OCI-LY3 (cell line): ENCODE data around the gene MAP2K1.
"Not testable (repeated sequence)": the region's sequence is repeated elsewhere in the genome, so short reads cannot be mapped to it uniquely, and the experiment has no call there.

Experiments used
- H2AFZ ChIP-seq: fragments of 200-600, 300-600 bp; shearing (Covaris generic); 2 replicates; pipeline ENCODE4 v1.6.0; 2014; ENCODE audit warnings: antibody characterized with exemption, low read depth, low read length
- H3K27ac ChIP-seq: fragments of 200-600, 300-600 bp; sonication (generic); 2 replicates; pipeline ENCODE4 v1.5.1; 2014; ENCODE audit warnings: mild to moderate bottlenecking, low read length, moderate library complexity, mixed read lengths
- H3K27me3 ChIP-seq: fragments of 200-600, 300-600 bp; sonication (generic); 2 replicates; pipeline ENCODE4 v1.6.1; 2014; ENCODE audit warnings: low read depth, low read length, mixed read lengths
- H3K36me3 ChIP-seq: fragments of 200-600, 300-600 bp; sonication (generic); replicated peaks from 2 replicates; pipeline ENCODE3; 2014; ENCODE audit warnings: low read depth, low read length, mixed read lengths
- H3K4me1 ChIP-seq: fragments of 300-600, 200-600 bp; sonication (generic); 2 replicates; pipeline ENCODE4 v1.6.1; 2014; ENCODE audit warnings: low read length, mixed read lengths
- H3K4me2 ChIP-seq: fragments of 200-600, 300-600 bp; sonication (generic); 2 replicates; pipeline ENCODE4 v1.6.1; 2014; ENCODE audit warnings: low read length, mixed read lengths
- H3K4me3 ChIP-seq: fragments of 300-600, 200-600 bp; sonication (generic); 2 replicates; pipeline ENCODE4 v1.5.1; 2014; ENCODE audit warnings: antibody characterized with exemption, mild to moderate bottlenecking, low read length, moderate library complexity
- H3K79me2 ChIP-seq: fragments of 300-600, 200-600 bp; shearing (Covaris generic); 2 replicates; pipeline ENCODE4 v1.6.1; 2014; ENCODE audit warnings: mild to moderate bottlenecking, low read length, mixed read lengths
- H3K9ac ChIP-seq: fragments of 300-600, 200-600 bp; shearing (Covaris generic); 2 replicates; pipeline ENCODE4 v1.6.0; 2014; ENCODE audit warnings: mild to moderate bottlenecking, low read length, moderate library complexity
- H3K9me3 ChIP-seq: fragments of 200-600, 300-600 bp; shearing (Covaris generic); 2 replicates; pipeline ENCODE4 v1.6.1; 2014; ENCODE audit warnings: low read length, mixed read lengths; ENCODE audit not compliant: insufficient read depth
- H4K20me1 ChIP-seq: fragments of 200-600, 300-600 bp; sonication (generic); 2 replicates; pipeline ENCODE4 v1.6.1; 2016; ENCODE audit warnings: low read length, mixed read lengths; ENCODE audit not compliant: insufficient read depth
- CTCF ChIP-seq: fragments of 200-600, 300-600 bp; sonication (generic); IDR thresholded peaks from 2 replicates; pipeline ENCODE4 v1.5.1; 2014; ENCODE audit warnings: antibody characterized with exemption, low read length, low read depth
- EZH2phosphoT487 ChIP-seq: fragments of 200-600 bp; shearing (Covaris generic); IDR thresholded peaks from 2 replicates; pipeline ENCODE4 v1.6.1; 2018; ENCODE audit warnings: antibody characterized with exemption, mixed run types, low read depth

Gene MAP2K1

DNA sequence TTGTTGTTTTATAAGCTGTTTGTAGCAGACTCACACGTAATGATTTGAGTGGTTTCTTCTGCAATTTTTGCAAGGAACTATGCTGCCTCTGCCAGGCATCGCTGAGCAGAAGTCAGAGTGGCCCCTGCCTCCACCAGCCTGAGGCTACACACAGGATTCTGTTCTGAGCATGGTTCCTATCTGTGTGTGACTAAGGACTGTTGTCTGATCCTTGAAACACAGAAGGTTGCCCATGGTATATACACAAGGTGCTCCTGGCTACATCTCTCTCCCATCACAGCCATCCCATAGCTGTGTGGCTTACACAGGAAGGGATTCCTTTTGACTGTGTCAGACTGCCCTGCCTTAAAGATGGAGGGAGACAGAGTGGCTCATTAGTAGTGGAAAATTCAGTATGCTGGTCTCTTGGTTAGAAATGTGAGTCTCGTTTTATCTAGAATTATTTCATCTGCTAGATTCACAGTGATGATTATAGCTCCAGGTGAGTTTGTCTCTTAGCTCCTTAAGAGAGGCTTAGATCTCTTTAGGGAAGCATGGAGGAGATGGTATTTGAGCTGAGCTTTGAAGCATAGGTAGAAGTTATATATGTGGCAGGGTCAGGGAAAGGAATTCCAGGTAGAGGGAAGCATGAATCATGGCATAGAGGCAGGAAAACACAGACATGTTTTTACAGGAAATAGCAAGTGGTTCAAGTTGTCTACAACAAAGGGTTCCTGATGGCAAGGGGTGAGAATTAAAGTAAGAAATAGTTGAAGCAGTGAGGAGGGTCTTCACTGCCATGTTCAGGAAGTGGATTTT lies 73.3 kb downstream of the MAP2K1 start:
- Histone ChIP-seq H3K4me2 (no peak overlapping the region), H3K4me3 (no peak overlapping the region), H3K9me3 (no peaks in the 10 kb centered on the region), H3K27me3 (no peaks in the 10 kb centered on the region), H3K36me3 (peaks cover 16% of the 10 kb centered on the region), H4K20me1 (peaks cover 18% of the 10 kb centered on the region), H3K27ac (no peak overlapping the region), H2AFZ (no peak overlapping the region), H3K4me1 (peaks cover 2% of the 10 kb centered on the region), H3K79me2 (no peaks in the 10 kb centered on the region), H3K9ac (no peak overlapping the region)
- no peak for TF ChIP-seq CTCF
- no peak for TF ChIP-seq EZH2phosphoT487

DNA sequence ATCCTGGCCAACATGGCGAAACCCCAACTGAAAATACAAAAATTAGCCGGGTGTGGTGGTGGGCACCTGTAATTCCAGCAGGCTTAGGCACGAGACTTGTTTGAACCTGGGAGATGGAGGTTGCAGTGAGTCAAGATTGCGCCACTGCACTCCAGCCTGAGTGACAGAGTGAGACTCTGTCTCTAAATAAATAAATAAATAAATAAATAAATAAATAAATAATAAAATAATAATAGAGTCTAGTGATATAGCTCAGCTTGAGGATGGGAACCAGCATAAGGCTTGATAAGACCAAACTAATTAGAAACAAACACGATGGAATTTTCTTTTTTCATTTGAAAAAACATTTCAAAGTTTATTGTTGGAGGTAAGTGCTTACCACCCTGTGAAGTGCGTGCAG lies 74.6 kb downstream of the MAP2K1 start:
- H3K27me3 ChIP-seq, H2AFZ ChIP-seq, H3K4me1 ChIP-seq, H3K9me3 ChIP-seq, H3K4me3 ChIP-seq, H3K79me2 ChIP-seq, H3K9ac ChIP-seq, H3K27ac ChIP-seq, H3K4me2 ChIP-seq: not testable (repeated sequence)
- Histone ChIP-seq H4K20me1 (peaks cover 18% of the 10 kb centered on the region), H3K36me3 (peaks cover 14% of the 10 kb centered on the region)

GRCh38 chr15:66461917-66462316 lies 75.2 kb downstream of the MAP2K1 start:
- H3K4me3 ChIP-seq: no peak overlapping the region
- H3K4me1 ChIP-seq: peaks cover 5% of the 10 kb centered on the region
- no peak overlapping the region for H3K9ac ChIP-seq
- TF ChIP-seq EZH2phosphoT487 (no peak), CTCF (no peak)
- H3K9me3 ChIP-seq: no peaks in the 10 kb centered on the region
- H3K27ac ChIP-seq: no peak overlapping the region
- H3K27me3 ChIP-seq: no peaks in the 10 kb centered on the region
- no peaks in the 10 kb centered on the region for H3K79me2 ChIP-seq
- peaks cover 14% of the 10 kb centered on the region for H3K36me3 ChIP-seq
- H2AFZ ChIP-seq: no peak overlapping the region
- H3K4me2 ChIP-seq: no peak overlapping the region
- peaks cover 18% of the 10 kb centered on the region for H4K20me1 ChIP-seq

GRCh38 chr15:66462627-66463026 lies 75.9 kb downstream of the MAP2K1 start:
- Histone ChIP-seq H3K36me3 (peaks cover 14% of the 10 kb centered on the region), H2AFZ (no peak overlapping the region), H3K4me3 (no peak overlapping the region), H3K4me2 (no peak overlapping the region), H3K9me3 (no peaks in the 10 kb centered on the region), H3K4me1 (peaks cover 5% of the 10 kb centered on the region), H3K9ac (no peak overlapping the region), H4K20me1 (peaks cover 18% of the 10 kb centered on the region), H3K27me3 (no peaks in the 10 kb centered on the region), H3K27ac (no peak overlapping the region), H3K79me2 (no peaks in the 10 kb centered on the region)
- no peak for TF ChIP-seq EZH2phosphoT487
- TF ChIP-seq CTCF: no peak

GRCh38 chr15:66465294-66465693 lies 78.6 kb downstream of the MAP2K1 start:
- not testable (repeated sequence) for H3K9ac ChIP-seq, H3K4me1 ChIP-seq, H3K79me2 ChIP-seq, H3K27ac ChIP-seq, H3K4me3 ChIP-seq, H3K9me3 ChIP-seq, H4K20me1 ChIP-seq, H3K27me3 ChIP-seq, H2AFZ ChIP-seq, H3K4me2 ChIP-seq
- H3K36me3 ChIP-seq: peaks cover 14% of the 10 kb centered on the region

- not testable (repeated sequence) for H2AFZ ChIP-seq
Observed at GRCh38 chr15:66467162-66468040, 80.7 kb downstream of the MAP2K1 start.

GRCh38 chr15:66470825-66471224 lies 84.1 kb downstream of the MAP2K1 start:
- H3K27ac ChIP-seq, H3K9ac ChIP-seq, H3K79me2 ChIP-seq, H3K4me2 ChIP-seq, H3K4me1 ChIP-seq, H2AFZ ChIP-seq, H4K20me1 ChIP-seq, H3K4me3 ChIP-seq, H3K27me3 ChIP-seq, H3K36me3 ChIP-seq, H3K9me3 ChIP-seq: not testable (repeated sequence)

More at GRCh38 chr15:66467162-66468040, 80.7 kb downstream of the MAP2K1 start:
- peaks cover 14% of the 10 kb centered on the region for H3K36me3 ChIP-seq
- not testable (repeated sequence) for H3K27me3 ChIP-seq, H3K9me3 ChIP-seq, H3K9ac ChIP-seq, H3K79me2 ChIP-seq, H3K4me1 ChIP-seq, H3K4me3 ChIP-seq, H3K27ac ChIP-seq, H3K4me2 ChIP-seq, H4K20me1 ChIP-seq
